GM23248 (cell line): ENCODE results near the gene MEF2A.

ENCODE experiments used
- EZH2 ChIP-seq: fragments of 200-600 bp; sonication (generic); IDR thresholded peaks from 2 replicates; pipeline ENCODE4 v1.6.1; 2018; ENCODE audit warnings: antibody characterized with exemption, mild to moderate bottlenecking; ENCODE audit not compliant: insufficient read depth, poor library complexity, severe bottlenecking
- EZH2phosphoT487 ChIP-seq: fragments of 200-600 bp; sonication (generic); IDR thresholded peaks from 2 replicates; pipeline ENCODE4 v1.6.1; 2018; ENCODE audit warnings: antibody characterized with exemption, moderate library complexity, mild to moderate bottlenecking, low read depth; ENCODE audit not compliant: insufficient read depth

DNA sequence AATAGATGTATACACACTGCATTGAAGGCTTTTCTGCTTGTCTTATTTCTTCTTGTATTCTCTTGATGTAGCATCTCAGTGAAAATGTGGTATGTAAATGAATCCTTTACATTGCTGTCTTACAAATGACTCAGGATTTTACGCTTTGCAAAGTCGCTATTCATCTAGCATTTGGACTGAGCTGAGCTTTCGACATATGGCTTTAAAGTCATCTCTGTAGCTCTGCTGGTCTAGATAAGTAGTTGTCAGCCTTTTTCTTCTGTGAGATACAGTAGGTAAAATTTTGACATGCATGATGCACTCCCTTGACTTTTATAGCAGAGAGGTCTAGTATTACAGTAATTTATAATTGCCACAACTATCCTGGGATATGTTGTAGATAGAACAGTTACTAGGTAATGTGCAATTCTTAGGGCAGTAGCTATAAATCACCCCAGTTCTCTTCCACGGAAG, 16.8 kb downstream of the MEF2A start:
- TF ChIP-seq EZH2: no peak
- TF ChIP-seq EZH2phosphoT487: no peak
